Endodermal cell (in vitro differentiated cells): ENCODE measurements around the gene ITGA11. TPM values are rescaled to one million over a fixed set of nuclear protein-coding genes. Genes with fewer than 3 reads are reported as not detected.
A peak's percentile ranks its signal among the peaks of the same experiment; 100 is the strongest.

Experiments
- DNase-seq: peaks from one replicate; pipeline ENCODE4 v3.0.0-alpha.2; 2017
- H3K27ac ChIP-seq: 2 replicates; pipeline ENCODE4 v1.5.1; 2013; ENCODE audit warnings: mild to moderate bottlenecking, low read depth, low read length, moderate library complexity
- H3K27me3 ChIP-seq: 2 replicates; pipeline ENCODE4 v1.6.1; 2013; ENCODE audit warnings: mild to moderate bottlenecking, low read length, moderate library complexity; ENCODE audit not compliant: insufficient read depth, control insufficient read depth, poor library complexity, severe bottlenecking
- H3K36me3 ChIP-seq: 2 replicates; pipeline ENCODE4 v1.7.0; 2013; ENCODE audit warnings: mild to moderate bottlenecking, low read length, moderate library complexity; ENCODE audit not compliant: control insufficient read depth, insufficient read depth
- H3K4me1 ChIP-seq: one replicate; pipeline ENCODE4 v1.7.0; 2013; ENCODE audit warnings: low read length; ENCODE audit not compliant: control insufficient read depth, insufficient read depth
- H3K4me3 ChIP-seq: 2 replicates; pipeline ENCODE4 v1.5.1; 2013; ENCODE audit warnings: mild to moderate bottlenecking, low read length, moderate library complexity
- H3K9ac ChIP-seq: 2 replicates; pipeline ENCODE4 v1.6.1; 2013; ENCODE audit warnings: mild to moderate bottlenecking, low read length, moderate library complexity; ENCODE audit not compliant: poor library complexity, severe bottlenecking; ENCODE audit errors: extremely low read depth
- H3K9me3 ChIP-seq: 2 replicates; pipeline ENCODE4 v1.6.1; 2013; ENCODE audit warnings: mild to moderate bottlenecking, low read length, moderate library complexity; ENCODE audit not compliant: control insufficient read depth
- H3K27ac Mint-ChIP-seq: 2 replicates; pipeline ENCODE4 v1.8.0; 2020; ENCODE audit warnings: mixed read lengths
- H3K27me3 Mint-ChIP-seq: 2 replicates; pipeline ENCODE4 v1.8.0; 2021; ENCODE audit warnings: mild to moderate bottlenecking, mixed read lengths; ENCODE audit not compliant: insufficient read depth
- H3K36me3 Mint-ChIP-seq: 2 replicates; pipeline ENCODE4 v1.8.0; 2020; ENCODE audit warnings: low read depth, mixed read lengths
- H3K4me1 Mint-ChIP-seq: 2 replicates; pipeline ENCODE4 v1.8.0; 2020; ENCODE audit warnings: mixed read lengths
- H3K4me3 Mint-ChIP-seq: 2 replicates; pipeline ENCODE4 v1.8.0; 2020; ENCODE audit warnings: mild to moderate bottlenecking, moderate library complexity, mixed read lengths
- H3K9me3 Mint-ChIP-seq: 2 replicates; pipeline ENCODE4 v1.8.0; 2020; ENCODE audit warnings: mild to moderate bottlenecking, mixed read lengths
- CTCF ChIP-seq: fragments of 200-600 bp; sonication (generic); conservative IDR thresholded peaks from 2 replicates; pipeline ENCODE4 v1.5.0; 2021; ENCODE audit warnings: antibody characterized with exemption, mild to moderate bottlenecking
- WGBS, 2 experiments: methylation state at CpG; one replicate each; pipeline versions ENCODE4 v1.1.5 to v1.1.7; 2013; ENCODE audit warnings: missing lambda C conversion rate in 2 of 2, mixed read lengths in 1 of 2; ENCODE audit not compliant: insufficient coverage in 1 of 2, insufficient read length in 1 of 2; 5-methylcytosine and 5-hydroxymethylcytosine counted together
- total RNA-seq, 2 donors: library from RNA; stranded (reverse); fragmentation: NEBNext Ultra II Directional in 1 of 2; extraction: Animal tissue kit (Norgen Biotek cat#: 25700) in 1 of 2; gene quantifications; 2 replicates in 1 of 2; 3 replicates in 1 of 2; pipeline ENCODE4 v1.2.1, GENCODE V29; 2021

The ITGA11 gene
- total RNA-seq, 2 donors from 2014 or later: 0.35 to 1.4 TPM

DNA sequence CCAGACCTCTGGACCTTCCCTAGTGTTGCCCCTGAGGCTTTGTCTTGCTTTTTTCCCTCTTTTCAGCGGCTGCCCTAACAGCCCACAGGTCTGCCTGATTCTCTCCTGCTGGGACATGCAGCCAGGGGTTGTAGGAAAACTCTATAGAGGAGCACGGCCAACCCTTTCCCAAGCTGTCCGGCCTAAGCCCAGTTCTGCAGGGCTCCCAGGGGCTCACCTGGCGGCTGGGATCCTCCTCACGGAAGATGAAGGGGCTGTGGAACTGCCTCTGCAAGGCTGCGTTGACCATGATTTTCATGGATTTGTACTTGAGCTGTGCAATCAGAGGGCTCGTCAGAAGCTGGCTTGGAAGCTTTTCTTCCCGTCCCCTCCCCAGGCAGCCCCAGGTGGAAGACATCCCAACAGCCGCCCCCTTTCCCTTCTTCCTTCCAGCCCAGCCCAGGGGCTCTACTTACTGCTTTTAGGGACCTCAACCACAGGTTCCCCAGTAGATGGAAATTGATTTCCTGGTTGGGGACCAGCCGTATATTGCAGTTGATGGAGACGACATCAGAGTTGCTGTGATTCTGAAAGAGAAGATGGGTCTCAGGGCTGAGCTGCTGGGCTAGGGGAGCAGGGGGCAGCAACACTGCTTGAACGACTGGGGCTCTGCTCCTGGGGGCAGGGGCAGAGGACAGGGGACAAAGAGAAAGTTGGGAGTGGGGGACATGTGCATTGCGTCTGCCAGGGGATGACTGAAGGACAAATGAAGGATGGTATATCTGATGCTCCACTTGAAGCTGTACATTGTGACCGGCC, 124.6 kb downstream of the ITGA11 start:
- Mint-ChIP-seq H3K27me3 (no peaks in the 10 kb centered on the region), H3K4me1 (peaks cover 16% of the 10 kb centered on the region), H3K4me3 (no peak overlapping the region), H3K27ac (no peak overlapping the region), H3K36me3 (no peaks in the 10 kb centered on the region), H3K9me3 (no peaks in the 10 kb centered on the region)
- H3K36me3 ChIP-seq: no peaks in the 10 kb centered on the region
- TF ChIP-seq CTCF: no peak
- WGBS, 2 experiments: 80 to 91% methylated on average over 10 to 14 of the region's 14 CpGs
- no peaks in the 10 kb centered on the region for H3K27me3 ChIP-seq
- peak; percentile 31 for DNase-seq
- H3K9me3 ChIP-seq: no peaks in the 10 kb centered on the region
- no peak overlapping the region for H3K27ac ChIP-seq
- no peak overlapping the region for H3K4me3 ChIP-seq
- no peak overlapping the region for H3K9ac ChIP-seq
- H3K4me1 ChIP-seq: no peaks in the 10 kb centered on the region

DNA sequence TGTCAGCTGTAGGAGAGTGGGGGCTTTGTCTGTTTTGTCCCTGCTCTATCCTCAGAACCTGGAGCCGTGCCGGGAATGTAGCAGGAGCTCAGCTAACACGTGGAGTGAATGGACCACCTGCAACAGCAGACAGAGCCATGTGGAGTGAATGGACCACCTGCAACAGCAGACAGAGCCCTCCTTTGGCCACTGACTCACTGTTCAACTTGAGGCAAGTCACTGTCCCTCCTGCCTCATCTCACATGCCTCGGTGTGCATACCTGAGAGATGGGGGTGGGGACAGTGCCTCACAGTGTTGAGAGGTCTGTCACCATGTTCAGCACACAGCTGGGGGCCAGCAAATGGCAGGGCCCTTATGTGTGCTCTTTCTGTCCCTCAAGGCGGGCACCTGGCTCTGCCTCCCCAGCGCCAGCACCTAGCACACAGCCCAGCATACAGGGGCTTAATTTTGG, 126.5 kb downstream of the ITGA11 start:
- no peaks in the 10 kb centered on the region for H3K36me3 Mint-ChIP-seq
- H3K27ac ChIP-seq: no peak overlapping the region
- no peaks in the 10 kb centered on the region for H3K27me3 ChIP-seq
- DNase-seq: peak; percentile 64
- H3K4me3 ChIP-seq: no peak overlapping the region
- H3K9me3 ChIP-seq: no peaks in the 10 kb centered on the region
- H3K9me3 Mint-ChIP-seq: no peaks in the 10 kb centered on the region
- no peak for TF ChIP-seq CTCF
- H3K4me1 Mint-ChIP-seq: peaks cover 16% of the 10 kb centered on the region
- H3K27ac Mint-ChIP-seq: peak overlapping the region; percentile 7
- H3K36me3 ChIP-seq: no peaks in the 10 kb centered on the region
- H3K27me3 Mint-ChIP-seq: no peaks in the 10 kb centered on the region
- no peak overlapping the region for H3K9ac ChIP-seq
- WGBS, 2 experiments: 74 to 82% methylated on average over 3 to 6 of the region's 6 CpGs
- no peaks in the 10 kb centered on the region for H3K4me1 ChIP-seq
- H3K4me3 Mint-ChIP-seq: no peak overlapping the region

- no peaks in the 10 kb centered on the region for H3K36me3 ChIP-seq
- H3K4me3 ChIP-seq: no peak overlapping the region
- H3K27me3 ChIP-seq: no peaks in the 10 kb centered on the region
- no peak overlapping the region for H3K27ac ChIP-seq
- H3K4me3 Mint-ChIP-seq: no peak overlapping the region
- 73 to 79% methylated on average over 12 to 15 of the region's 15 CpGs for WGBS, 2 experiments
- peak overlapping the region; percentile 77 for H3K27ac Mint-ChIP-seq
- no peaks in the 10 kb centered on the region for H3K9me3 ChIP-seq
- peaks cover 16% of the 10 kb centered on the region for H3K4me1 Mint-ChIP-seq
- DNase-seq: peak; percentile 86
- no peak overlapping the region for H3K9ac ChIP-seq
- no peaks in the 10 kb centered on the region for H3K4me1 ChIP-seq
- H3K36me3 Mint-ChIP-seq: no peaks in the 10 kb centered on the region
- H3K27me3 Mint-ChIP-seq: no peaks in the 10 kb centered on the region
- TF ChIP-seq CTCF: peak; percentile 64
- no peaks in the 10 kb centered on the region for H3K9me3 Mint-ChIP-seq
Observed at GRCh38 chr15:68304589-68305337, 127.2 kb downstream of the ITGA11 start.
